ENCODE data around the gene SYNC. TPM values are rescaled to one million over a fixed set of nuclear protein-coding genes. Genes with fewer than 3 reads are reported as not detected.
"Not testable (repeated sequence)": the region's sequence is repeated elsewhere in the genome, so short reads cannot be mapped to it uniquely, and the experiment has no call there.

SYNC gene
- total RNA-seq, 1 donor from 2014 or later = 4.1 TPM

DNA sequence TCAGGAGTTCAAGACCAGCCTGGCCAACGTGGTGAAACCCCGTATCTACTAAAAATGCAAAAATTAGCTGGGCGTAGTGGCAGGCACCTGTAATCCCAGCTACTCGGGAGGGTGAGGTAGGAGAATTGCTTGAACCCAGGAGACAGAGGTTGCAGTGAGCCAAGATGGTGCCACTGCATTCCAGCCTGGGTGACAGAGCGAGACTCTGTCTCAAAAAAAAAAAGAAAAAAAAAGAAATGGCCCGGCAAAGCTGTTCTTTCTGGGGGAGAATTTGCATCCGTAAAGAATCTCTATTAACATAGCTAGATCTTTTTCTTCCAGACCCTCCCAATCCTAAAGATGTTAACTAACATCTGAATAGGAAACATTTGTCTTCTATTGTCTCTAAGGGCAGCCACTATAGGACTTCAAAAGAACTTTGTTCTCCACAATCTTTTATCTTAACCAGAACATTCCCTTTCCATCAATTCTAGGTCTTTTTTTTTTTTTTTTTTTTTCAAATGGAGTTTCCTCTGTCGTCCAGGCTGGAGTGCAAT, 60.2 kb downstream of the SYNC start:
- not testable (repeated sequence) for DNase-seq

- DNase-seq = no peak
These were observed 63.0 kb downstream of the SYNC start for GRCh38 chr1:32639489-32640075.

DNA sequence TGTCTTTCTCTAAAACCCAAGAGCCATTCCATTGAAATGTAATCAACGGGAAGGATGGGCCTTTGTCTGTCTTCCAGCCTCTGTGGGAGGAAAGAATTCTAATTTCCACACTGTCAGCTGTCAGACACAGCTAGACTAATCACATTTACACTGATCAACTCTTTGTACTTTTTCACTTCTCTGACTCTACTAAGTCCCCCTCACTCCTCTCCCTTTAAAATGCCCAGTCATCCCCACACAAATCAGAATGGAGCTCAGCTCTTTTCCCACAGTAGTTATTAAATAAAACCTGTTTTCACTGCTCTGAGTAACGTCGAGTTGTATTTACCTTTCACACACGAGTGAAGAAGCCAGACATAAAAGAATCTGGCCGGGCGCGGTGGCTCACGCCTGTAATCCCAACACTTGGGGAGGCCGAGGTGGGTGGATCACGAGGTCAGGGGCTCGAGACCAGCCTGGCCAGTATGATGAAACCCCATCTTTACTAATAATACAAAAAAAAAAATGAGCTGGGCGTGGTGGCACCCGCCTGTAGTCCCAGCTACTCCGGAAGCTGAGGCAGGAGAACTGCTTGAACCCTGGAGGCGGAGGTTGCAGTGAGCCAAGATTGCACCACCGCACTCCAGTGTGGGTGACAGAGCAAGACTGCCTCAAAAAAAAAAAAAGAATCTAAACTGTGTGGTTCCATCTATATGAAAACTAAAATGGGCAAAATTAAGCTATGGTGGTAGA, 65.5 kb downstream of the SYNC start:
- no peak for DNase-seq

GRCh38 chr1:32635508-32636277, 66.9 kb downstream of the SYNC start:
- no peak for DNase-seq

GRCh38 chr1:32632829-32633228, 69.7 kb downstream of the SYNC start:
- DNase-seq = no peak

DNA sequence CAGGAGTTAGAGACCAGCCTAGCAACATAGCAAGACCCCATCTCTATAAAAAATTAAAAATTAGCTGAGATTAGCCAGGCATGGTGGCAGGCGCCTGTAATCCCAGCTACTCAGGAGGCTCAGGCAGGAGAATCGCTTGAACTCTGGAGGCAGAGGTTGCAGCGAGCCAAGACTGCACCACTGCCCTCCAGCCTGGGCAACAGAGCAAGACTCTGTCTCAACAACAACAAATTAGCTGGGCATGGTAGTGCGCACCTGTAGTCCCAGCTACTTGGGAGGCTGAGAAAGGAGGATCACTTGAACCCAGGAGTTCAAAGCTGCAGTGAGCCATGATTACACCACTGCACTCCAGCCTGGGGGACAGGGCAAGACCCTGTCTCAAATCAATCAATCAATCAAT, 72.4 kb downstream of the SYNC start:
- DNase-seq = not testable (repeated sequence)

Small RNAs within 50 kb of the gene (small RNA-seq; reads per million reads assigned to genes)
- not detected for gene RF00019

Other genes with a start within 250 kb of the SYNC start
- 14.0 TPM for gene ZBTB8B, start 237.7 kb downstream of the SYNC start, total RNA-seq
- 38.1 TPM for gene ZBTB8A, start 163.3 kb downstream of the SYNC start, total RNA-seq
- gene ZBTB8OS, start 52.2 kb downstream of the SYNC start, total RNA-seq = 21.7 TPM
- 212 TPM for gene RBBP4, start 51.6 kb downstream of the SYNC start, total RNA-seq
- 43.4 TPM for gene YARS1, start 114.6 kb upstream of the SYNC start, total RNA-seq
- gene S100PBP, start 114.9 kb upstream of the SYNC start, total RNA-seq = 42.7 TPM
- 17.0 TPM for gene FNDC5, start 168.1 kb upstream of the SYNC start, total RNA-seq
- gene HPCA, start 183.7 kb upstream of the SYNC start, total RNA-seq = 44.0 TPM
- 5.3 TPM for gene TMEM54, start 198.6 kb upstream of the SYNC start, total RNA-seq